ENCODE measurements around the gene HOXB4.

Gene HOXB4

GRCh38 chr17:48588528-48588927 lies 10.4 kb upstream of the HOXB4 start:
- DNase-seq, result no peak

GRCh38 chr17:48588074-48588415 lies 9.9 kb upstream of the HOXB4 start:
- DNase-seq, result no peak

DNA sequence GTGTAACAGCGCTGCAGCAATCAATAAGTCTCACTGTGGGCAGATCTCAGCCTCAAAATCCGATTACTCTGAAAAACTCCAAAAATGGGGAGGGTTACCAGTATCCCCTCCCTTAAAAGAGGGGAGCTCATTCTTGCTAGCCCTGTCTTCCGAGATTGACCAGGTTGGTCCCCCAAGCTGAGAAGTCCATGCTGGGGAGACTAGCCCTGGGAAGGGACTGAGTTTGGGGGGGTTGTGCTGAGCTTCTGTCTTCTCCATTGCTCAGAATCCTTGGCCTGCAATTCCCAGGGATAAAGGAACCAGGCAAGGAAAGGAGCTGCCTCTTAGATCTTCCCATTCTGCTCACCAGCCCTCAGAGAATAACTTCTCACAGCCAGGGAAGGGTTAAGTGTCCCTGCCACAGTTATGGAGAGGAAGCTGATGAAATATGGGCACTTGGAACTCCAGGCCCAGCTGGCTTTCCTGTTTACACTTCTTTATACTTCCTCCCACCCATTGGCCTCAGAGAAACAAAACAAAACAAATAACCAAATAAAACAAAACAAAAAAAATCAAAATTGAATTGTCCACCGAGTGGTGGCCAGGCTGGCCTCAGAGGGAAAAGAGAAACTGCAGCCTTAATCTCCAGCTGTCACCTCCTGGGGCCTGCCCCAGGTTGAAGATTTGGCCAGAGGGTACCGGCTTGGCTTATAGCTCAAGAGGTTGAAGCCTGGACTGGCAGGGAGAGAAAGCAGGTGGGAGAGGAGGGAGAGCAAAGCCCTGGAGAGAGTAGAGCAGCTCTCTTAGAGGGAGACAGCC lies 9.3 kb upstream of the HOXB4 start:
- no peak for DNase-seq

- DNase-seq, result no peak
Measured at GRCh38 chr17:48586355-48587258, 8.5 kb upstream of the HOXB4 start.

DNA sequence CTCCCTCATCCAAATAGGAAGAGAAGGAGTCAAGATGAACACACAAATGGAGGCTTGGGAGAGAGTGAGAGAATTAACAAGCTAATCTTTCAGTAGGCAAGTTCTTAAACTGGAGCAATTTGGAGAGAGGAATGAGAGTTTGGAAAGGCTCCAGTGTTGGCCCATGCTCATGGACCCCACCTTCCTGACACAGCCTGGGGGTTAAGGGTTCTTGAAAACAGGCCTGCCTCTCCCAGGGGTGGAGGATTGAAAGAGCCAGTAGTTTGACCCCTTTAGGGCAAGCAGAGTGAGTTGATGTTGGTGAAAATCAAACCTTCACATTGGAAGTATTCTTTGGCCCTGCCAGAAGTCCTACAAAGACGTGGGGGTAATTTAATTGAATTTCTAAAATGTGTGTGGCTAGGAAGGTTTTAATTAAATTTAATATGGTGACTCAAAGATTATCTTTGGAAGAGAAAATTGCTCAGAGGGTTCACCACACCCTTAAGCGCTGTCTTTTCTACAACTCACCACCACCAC lies 6.1 kb upstream of the HOXB4 start:
- DNase-seq, result no peak

GRCh38 chr17:48583708-48584222 lies 5.6 kb upstream of the HOXB4 start:
- no peak for DNase-seq

DNA sequence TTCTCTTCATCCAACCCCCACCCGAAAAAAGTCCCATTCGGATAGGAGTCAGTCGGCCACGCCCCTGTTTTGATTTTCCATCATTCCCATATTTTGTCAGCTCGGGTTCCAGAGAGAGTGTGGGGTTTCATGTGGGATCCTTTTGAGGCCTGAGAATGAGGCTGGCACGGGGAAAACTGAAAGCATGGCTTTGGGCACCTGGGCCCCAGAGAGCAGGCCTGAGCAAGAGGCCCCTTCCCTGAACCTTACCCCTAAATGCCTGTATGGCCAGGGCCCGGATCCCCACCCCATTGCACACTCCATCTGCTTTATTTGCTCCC lies 4.6 kb upstream of the HOXB4 start:
- DNase-seq, result no peak

GRCh38 chr17:48579760-48580554 lies 1.8 kb upstream of the HOXB4 start:
- no peak for DNase-seq

GRCh38 chr17:48579471-48579759 lies 1.3 kb upstream of the HOXB4 start:
- DNase-seq, result no peak

DNA sequence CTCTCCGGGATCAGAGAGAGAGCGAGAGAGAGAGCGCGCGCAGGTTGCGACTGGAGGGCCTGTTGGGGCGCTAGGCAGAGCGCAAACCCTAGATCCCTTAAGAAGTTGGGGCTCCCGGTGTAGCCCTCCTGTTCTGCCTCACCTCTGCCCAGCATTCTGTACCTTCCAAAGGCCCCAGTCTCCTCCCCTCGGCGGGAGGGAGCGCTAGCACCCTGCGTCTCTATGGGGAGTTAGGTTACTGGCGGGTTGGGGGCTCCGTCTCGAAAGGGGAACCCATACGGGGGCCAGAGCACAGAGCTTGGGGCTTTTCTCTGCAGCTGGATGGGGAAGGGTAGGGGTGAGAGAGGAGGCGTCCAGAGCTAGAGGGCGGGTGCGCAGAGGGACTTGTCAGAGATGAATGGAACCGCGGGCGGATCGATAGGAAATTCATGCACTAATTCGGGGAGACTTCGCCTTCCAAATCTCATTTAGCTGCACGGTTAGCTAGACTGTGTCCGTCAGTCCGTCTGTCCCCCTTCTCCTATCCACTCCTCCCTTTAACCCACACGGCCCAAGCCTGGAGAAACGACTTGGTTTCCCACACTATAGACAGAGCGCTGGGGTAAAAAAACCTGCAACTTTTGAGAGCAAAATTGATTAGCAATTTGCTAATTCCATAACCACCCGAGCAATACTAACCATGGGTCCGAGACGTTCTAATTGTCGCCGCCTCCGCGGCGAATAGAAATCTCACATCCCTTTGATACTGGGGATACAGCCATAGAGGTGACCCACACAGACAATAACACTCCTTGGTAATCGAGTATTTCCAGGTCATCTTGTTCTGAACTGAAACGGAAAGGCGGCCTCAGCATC lies 693 bp upstream of the HOXB4 start:
- no peak for DNase-seq

DNA sequence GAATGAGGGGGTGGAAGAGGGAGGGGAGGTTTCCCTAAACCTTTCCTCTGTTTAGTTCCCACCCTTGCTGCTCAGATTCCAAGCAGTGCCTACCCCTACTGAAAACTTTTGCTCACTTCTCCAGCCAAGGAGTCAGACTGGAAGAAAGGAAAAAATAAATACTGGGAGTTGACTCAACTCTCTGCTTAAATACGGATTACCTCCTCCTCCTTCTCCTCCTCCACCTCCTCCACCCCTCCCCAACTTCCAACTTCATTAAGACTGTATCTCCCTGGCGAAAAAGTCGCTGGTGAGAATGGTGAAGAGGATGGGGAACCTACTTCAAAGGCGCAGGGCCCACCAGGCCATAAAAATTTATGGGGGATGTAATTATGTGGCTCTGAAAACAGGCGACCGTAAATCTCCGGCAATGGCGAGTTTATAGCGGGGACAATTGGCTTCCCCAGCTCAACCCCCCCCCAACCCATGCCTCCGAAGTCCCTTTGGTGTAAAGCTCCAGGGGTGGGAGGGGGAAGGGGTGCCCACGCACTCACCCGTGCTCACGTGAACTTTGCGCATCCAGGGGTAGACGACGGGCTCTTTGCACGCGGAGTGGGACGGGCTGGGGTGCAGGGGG lies 712 bp downstream of the HOXB4 start:
- DNase-seq, result no peak

DNA sequence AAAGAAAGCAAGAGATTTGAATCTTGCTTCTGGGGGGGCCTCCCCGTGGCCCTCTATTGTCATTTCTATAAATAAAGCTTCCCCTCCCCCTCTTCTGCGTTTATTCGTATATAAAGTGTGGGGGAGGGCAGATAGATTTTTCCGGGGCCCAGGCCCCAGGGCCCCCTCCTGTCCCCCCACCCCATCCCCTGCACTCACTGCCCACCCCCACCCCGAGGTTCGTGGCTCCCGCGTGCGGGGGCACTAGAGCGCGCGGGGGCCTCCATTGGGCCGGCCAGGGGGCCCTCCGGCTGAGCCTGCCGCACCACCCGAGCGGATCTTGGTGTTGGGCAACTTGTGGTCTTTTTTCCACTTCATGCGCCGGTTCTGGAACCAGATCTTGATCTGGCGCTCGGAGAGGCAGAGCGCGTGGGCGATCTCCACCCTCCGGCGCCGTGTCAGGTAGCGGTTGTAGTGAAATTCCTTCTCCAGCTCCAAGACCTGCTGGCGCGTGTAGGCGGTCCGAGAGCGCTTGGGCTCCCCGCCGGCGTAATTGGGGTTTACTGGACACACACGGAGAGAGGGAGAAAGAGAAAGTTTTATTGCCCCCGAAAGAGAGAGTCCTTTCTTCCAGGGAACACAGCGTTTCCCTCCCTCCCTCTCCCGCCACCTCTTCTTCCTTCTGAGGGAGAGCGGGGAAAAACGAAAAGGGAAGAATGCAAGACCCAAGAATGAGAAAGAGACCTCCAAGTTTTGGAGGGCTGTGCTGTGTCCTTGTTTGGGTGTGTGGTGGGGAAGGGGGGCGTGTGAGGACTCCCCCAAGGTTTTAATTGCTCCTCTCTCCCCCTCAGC lies 1.5 kb downstream of the HOXB4 start:
- no peak for DNase-seq

GRCh38 chr17:48575673-48576478 lies 2.3 kb downstream of the HOXB4 start:
- DNase-seq, result no peak

DNA sequence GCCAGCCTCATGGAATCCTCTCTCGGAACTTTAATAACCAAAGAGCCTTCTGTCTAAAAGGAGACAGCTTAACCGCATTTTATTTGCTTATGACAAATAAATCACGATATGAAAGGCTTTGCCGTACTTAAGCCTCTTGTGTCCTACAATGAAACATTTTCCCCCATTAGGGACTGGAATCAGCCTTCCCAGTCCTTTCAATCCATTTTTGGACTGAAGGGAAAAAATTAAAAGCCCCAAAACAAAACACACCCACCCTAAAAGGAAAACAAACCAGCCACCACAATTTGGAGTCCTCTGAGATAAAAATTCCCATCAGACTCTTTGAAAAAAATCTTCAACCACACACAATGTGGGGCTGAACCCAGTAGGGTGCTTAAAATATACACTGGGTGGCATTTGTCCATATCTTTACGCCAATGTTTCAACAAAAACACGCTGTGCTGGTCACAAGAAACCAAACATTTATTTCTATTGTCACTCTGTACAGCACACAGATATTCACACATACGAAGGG lies 3.0 kb downstream of the HOXB4 start:
- DNase-seq, result no peak

- DNase-seq, result no peak
Measured at GRCh38 chr17:48574505-48575065, 3.6 kb downstream of the HOXB4 start.

- DNase-seq, result no peak
Measured at GRCh38 chr17:48571826-48572417, 6.2 kb downstream of the HOXB4 start.

- no peak for DNase-seq
Measured at GRCh38 chr17:48571024-48571818, 6.9 kb downstream of the HOXB4 start.

Data from NCI-H2171 treated with DMSO at 0.1 percent for 48 hours (cell line).